Endothelial cell of hepatic sinusoid (primary cell): Measurements from ENCODE around the gene TP53TG3D.
"Not testable (repeated sequence)": the region's sequence is repeated elsewhere in the genome, so short reads cannot be mapped to it uniquely, and the experiment has no call there.

ENCODE experiments used
- in situ Hi-C: cut with HindIII; loops from 2 replicates; pipeline ENCODE4 v1.10.0; 2017; ENCODE audit warnings: low sequenced_read_pairs

The TP53TG3D gene

DNA sequence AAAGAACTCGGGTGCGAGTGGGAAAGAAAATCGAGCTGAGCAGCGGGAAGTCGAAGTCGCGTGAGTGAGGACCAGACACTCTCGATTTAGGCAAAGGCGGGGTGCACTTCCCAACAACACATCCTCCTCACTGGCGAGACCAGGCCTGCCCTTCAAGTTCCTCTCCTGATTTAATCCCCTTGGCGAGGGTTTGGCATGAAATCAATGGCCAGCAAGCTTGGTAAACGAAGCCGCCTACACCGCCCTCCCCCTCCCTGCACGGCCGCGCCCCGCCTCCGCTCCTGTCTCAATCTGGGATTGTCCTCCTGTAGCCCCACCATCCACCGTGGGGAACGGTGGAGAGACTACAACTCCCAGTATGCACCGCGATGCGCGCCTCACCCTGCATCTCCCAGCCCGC, at the start of gene TP53TG3D:
Gene TP53TG3D, plus strand, starts transcription at position 301 of the 400 bp plus-strand sequence. Its CDS starts 68 bp downstream, at position 369.
- in situ Hi-C loops, result not testable (repeated sequence)

DNA sequence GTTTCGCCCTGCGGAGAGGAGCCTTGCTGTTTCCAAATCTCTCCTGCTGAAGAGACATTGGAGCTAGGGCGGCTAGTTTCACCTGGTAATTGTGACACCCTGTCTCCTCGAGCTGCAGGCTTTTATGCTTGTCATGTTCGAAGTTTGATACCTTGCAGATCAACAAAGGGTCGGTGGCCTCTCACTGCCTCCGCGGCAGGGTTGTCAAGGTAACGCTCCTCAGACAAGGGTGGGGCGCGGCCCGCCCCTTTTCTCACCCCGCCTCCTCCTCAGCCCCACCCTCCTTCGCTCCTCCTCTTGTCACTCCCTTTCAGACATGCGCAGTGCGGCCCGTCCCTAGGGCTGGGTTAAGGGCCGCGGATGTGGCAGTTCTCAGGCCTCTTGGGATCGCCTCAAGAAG, 421 bp downstream of the TP53TG3D start:
- in situ Hi-C loops, result not testable (repeated sequence)

DNA sequence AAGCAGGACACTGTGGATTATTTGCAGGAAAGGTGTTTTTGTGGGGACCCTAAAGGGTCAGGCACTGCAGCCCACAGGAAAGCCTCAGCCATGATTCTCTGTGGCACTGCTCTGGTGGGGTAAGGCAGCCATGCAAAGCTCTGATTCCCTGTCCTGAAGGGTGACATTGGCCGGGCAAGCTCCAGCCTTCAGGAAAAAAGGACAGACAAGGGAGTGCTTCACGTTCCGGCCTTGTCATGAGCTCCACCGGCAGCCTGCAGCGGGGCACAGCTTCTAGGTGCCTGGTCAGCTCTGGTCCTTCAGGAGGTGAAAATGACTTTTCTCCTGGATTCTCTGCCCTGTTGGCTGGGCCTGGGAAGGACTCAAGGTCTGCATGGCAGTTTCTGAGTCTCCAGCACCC, 8.4 kb downstream of the TP53TG3D start:
- in situ Hi-C loops, result not testable (repeated sequence)

DNA sequence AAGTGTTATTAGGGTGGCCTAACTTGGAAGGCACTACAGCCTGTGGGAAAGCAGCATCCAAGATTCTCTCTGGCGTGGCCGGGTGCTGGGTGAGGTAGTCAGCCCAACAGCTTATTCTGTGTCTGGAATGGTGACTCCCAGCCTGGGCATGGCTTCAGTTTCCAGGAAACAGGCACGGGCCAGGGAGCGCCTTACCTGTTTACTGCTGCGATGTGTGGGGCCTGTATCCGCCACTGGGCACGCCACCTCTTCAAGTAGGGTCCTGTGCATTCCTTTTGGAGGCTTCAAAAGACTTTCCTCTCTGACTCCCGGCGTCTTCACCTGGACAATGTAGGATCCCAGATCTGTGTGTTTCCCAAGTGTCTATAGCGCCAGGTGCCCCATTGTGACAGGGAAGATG, 10.5 kb downstream of the TP53TG3D start:
- in situ Hi-C loops, result not testable (repeated sequence)

DNA sequence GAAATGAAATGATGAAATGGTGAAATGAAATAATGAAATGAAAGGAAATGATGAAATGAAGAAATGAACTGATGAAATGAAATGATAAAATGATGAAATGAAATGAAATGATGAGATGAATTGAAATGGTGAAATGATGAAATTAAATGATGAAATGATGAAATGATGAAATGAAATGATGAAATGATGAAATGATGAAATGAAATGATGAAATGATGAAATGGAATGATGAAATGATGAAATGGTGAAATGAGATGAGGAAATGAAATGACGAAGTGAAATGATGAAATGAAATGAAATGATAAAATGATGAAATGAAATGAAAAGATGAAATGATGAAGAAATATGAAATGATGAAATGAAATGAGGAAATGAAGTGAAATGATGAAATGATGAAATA, 28.8 kb downstream of the TP53TG3D start:
- in situ Hi-C loops, result not testable (repeated sequence)

DNA sequence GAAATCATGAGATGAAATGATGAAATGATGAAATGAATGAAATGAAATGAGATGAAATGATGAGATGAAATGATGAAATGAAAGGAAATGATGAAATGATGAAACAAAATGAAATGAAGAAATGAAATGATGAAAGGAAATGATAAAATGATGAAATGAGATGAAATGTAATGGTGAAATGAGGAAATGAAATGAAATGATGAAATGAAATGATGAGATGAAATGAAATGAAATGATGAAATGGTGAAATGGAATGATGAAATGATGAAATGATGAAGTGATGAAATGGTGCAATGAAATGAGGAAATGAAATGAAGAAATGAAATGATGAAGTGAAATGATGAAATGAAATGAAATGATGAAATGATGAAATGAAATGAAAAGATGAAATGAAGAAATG, 29.9 kb downstream of the TP53TG3D start:
- in situ Hi-C loops, result not testable (repeated sequence)

DNA sequence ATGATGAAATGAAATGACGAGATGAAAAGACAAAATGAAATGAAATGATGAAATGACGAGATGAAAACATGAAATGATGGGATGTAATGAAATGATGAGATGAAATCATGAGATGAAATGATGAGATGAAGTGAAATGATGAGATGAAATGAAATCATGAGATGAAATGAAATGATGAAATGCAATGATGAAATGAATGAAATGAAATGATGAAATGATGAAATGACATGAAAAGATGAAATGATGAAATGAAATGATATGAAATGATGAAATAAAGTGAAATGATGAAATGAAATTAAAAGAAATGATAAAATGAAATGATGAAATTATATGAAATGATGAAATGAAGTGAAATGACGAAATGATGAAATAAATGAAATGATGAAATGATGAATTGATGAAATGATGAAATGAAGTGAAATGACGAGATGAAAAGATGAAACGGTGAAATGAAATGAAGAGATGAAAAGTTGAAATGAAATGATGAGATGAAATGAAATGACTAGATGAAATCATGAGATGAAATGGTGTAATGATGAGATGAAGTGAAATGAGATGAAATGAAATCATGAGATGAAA, 30.9 kb downstream of the TP53TG3D start:
- in situ Hi-C loops, result not testable (repeated sequence)

- in situ Hi-C loops, result not testable (repeated sequence)
Measured at GRCh38 chr16:32284800-32285796, 32.0 kb downstream of the TP53TG3D start.

GRCh38 chr16:32286193-32286592, 33.1 kb downstream of the TP53TG3D start:
- in situ Hi-C loops, result not testable (repeated sequence)

DNA sequence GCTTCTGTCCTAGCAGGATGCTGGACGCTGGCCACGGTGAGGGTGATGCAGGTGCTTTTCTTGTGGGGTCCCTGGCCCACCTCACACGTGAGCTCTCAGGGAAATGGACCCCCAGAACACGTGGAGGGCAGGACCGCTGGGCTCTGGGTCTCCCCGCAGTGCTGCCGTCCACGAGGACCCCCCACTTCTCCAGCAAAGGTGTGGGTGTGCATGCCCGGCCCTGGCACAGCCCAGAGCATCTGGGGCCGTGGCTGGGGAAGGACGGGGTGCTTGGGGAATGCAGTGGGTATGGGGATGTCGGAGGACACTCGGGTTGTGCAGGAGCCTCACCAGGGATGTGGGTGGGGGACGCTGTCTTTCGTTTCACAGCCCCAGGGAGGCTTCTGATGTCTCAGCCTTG, 34.7 kb downstream of the TP53TG3D start:
- in situ Hi-C loops, result not testable (repeated sequence)

DNA sequence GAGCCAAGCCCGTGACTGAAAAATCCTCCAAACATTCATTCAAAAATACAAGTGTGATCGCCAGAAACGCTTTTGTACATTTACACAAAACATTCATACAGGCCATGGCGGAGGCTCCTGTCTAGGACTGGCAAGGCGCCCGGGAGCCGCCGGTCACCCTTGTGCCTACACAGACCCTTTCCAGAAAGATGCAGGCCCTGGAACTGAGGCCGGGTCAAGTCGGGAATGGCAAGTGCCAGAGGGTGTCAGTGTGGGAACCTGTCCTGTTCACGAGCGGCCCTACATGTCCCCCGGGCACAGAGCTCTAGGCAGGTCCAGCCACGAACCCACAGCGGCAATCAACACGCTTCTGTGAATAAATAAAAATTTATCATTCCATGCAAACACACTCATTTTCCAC, 36.1 kb downstream of the TP53TG3D start:
- in situ Hi-C loops, result not testable (repeated sequence)

DNA sequence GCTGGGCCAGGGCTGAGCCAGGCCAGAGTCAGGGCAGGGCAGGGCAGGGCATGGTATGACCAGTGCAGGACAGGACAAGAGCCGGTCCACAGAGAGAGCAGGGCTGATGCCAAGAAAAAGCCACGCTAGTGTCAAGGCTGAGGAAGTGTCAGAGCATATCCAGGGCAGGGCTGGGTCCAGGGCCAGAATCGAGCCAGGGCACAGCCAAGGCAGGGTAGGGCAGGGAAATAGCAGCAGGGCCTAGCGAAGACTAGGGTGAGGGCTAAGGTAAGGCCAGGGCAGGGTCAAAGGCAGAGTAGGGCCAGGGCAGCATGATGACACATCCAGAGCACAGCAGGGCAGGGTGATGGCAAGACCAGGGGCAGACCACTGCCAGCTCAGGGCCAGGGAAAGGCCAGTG, 49.7 kb downstream of the TP53TG3D start:
- in situ Hi-C loops, result not testable (repeated sequence)
